HG02852 (cell line): ENCODE measurements around the gene VAV2.
"Not testable (repeated sequence)": the region's sequence is repeated elsewhere in the genome, so short reads cannot be mapped to it uniquely, and the experiment has no call there.

Source experiments
- ATAC-seq: cut with Tn5 transposase; IDR thresholded peaks from one replicate; pipeline ENCODE4 v1.9.1; 2021; ENCODE audit warnings: mild to moderate bottlenecking, moderate library complexity; ENCODE audit not compliant: unreplicated experiment

VAV2 gene

GRCh38 chr9:133970581-133971058 is 21.5 kb downstream of the VAV2 start:
- no peak for ATAC-seq

DNA sequence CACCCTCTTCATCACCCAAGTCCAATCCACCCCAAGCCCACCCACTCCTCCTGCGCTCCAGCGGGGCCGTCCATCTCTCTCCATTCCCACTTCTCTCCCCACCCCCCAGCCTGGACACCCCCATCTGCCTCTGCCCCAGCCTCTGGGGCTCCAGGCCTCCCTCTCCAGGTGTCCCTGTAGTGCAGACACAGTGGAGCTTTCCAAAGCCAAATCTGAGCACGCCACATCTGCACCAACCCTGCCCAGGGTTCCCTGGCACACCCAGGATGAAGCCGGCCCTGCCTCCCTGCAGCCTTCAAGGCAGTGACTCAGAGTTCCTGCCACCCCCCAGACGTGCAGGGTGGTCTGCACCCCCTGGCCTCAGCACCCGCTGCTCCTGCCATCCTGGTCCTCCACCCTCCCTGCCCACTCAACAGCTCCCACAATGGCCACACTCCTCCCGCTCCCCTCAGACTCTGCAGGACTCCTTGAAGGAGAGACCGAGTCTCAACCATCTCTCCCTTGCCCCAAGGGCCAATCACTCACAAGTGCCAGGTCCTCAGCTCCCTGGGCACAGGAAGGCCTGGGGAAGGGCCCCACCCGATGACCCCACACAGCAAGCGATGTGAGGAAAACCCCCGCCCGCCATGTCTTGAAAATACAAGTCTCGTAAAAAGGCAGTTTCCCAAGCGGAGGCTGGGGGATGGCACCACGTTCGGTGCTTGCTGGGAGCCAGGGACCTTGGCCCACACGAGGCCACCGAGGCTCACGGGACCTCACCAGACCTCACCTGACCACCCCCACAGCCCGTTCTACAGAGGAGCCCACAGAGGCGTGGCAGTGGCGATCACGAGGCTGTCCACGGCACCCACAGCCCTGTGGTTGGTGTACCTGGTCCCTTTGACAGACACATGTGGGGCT is 22.2 kb downstream of the VAV2 start:
- no peak for ATAC-seq

- ATAC-seq, result no peak
Measured at GRCh38 chr9:133968966-133969617, 23.0 kb downstream of the VAV2 start.

DNA sequence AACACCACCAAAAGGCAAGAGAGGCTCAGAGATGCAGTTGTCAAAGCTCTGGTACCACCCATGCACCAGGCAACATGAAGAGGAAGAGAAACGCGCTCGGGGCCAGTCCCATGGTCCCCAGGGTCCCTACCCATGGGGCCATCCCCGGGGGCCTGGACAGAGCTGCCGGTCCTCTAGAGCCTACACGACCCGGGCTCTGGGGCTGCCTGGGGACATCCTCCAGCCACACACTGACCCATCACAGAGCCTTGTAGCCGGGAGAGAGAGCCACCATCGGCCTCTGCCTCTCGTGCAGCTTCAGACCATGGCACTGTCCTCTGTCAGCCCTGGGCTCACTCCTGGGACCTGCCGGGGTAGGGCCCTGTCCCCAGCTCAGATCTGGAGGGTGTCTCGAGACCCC is 23.7 kb downstream of the VAV2 start:
- ATAC-seq, result no peak

GRCh38 chr9:133967024-133967741 is 24.9 kb downstream of the VAV2 start:
- ATAC-seq, result no peak

GRCh38 chr9:133964463-133964862 is 27.7 kb downstream of the VAV2 start:
- ATAC-seq, result no peak

GRCh38 chr9:133963166-133963565 is 29.0 kb downstream of the VAV2 start:
- no peak for ATAC-seq

- no peak for ATAC-seq
Measured at GRCh38 chr9:133962341-133962740, 29.8 kb downstream of the VAV2 start.

DNA sequence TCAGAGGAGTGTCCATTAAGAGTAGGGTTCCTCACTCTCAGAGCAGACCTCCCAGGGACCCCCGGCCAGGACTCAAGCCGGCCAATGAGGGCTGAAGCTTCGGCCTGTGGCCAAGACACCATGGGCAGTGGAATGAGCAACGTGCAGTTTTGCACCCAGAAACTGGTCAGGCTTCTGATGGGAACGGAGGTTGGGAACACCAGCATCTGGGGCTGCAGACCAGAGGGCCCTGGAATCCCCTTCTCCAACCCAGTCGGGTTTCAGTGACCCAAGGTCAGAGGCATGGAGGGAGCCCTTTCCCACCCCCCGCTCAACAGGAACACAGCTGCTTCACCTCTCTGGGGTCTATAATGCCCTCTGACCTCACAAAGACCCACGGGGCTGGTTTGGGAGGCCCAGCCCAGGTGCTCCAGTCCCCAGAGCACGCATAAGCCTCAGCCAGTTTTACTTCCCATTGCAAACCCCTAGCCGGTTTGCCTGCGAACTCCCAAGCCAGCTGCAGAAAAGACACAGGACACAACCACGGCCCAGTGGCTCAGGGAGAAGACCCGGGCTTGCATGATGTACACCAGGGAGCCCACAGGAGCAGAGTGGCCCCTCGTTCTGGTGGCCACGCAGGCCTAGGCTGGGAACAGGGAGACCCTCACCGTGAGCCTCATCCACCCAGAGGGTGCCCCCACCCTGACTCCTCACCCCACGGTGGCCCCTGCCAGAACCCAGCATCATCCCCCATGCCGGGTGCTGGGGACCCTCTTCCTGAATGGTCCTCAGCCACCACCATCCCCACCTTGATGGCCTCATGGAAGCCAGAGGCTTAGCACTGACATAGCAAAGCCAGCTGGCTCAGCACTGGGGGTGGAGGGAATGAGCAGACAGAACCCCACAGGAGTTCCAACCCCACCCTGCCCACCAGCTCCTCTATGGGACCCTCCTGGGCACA is 30.6 kb downstream of the VAV2 start:
- ATAC-seq, result no peak

- ATAC-seq, result no peak
Measured at GRCh38 chr9:133960568-133961129, 31.5 kb downstream of the VAV2 start.

- no peak for ATAC-seq
Measured at GRCh38 chr9:133959966-133960567, 32.1 kb downstream of the VAV2 start.

DNA sequence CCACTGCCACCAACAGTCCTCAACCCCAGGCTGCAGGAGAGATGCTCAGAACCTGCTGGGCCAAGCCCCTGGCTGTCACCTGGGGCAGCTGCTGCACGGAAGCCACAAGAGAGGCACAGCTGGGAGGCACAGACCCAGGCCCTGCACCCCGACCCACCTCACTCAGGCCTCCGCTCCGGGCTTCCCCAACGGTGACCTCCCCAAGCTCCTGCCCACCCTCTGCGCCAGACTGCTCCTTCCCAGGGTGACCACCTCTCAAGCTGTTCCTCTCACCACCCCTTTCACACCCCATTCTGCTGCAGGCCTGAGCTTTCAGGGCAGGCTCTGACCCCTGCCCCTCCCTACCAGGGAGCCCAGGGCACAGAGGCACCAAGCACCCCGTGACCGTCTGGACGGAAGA is 33.0 kb downstream of the VAV2 start:
- ATAC-seq, result no peak

GRCh38 chr9:133958756-133959155 is 33.4 kb downstream of the VAV2 start:
- ATAC-seq, result no peak

- not testable (repeated sequence) for ATAC-seq
Measured at GRCh38 chr9:133957772-133958171, 34.4 kb downstream of the VAV2 start.

DNA sequence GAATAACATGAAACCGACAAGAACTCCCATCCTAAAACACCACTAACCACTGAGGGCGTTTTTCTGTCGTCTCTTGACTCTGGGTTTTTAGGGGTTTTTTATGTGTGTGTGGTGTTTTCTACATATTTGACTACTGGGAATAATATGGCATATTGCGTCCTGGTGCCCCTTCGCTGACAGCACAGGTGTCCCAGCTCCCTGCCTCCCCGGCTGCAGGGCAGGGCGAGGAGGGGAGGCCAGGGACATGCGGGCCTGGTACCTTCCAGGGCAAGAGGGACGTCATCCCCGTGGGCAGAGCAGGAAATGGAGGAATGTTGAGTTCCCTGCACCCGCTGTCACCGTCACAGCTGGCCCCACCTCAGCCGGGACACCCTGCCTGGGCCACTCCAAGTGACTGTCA is 34.8 kb downstream of the VAV2 start:
- no peak for ATAC-seq

GRCh38 chr9:133956520-133957076 is 35.5 kb downstream of the VAV2 start:
- ATAC-seq, result no peak

DNA sequence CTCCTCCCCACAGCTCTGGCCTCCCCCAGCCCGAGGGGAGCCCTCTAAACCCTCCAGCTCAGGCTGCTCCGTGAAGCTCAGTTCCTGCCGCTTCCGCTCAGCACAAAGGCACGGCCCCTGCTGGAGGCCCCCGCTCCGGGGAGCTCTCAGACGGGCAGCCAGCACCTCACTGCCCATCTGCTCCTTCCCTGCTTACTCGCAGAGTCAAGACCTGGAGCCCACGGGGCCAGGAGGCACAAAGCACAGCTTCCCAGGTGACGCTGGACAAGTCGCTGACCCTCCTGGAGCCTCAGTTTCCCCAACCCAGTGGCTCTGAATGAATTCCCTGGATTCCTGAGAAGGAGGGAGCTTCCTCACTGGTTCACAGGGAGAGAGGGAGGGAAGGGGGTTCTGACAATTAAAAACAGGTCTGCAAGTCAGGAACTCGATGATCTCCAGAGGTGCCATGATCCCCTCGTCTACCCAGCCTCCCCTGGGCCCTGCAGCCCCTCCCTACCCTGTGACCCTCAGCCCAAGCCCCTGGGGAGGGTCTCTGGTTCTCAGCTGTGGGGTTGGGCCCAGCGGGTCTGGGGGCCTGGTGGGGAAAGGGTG is 36.2 kb downstream of the VAV2 start:
- no peak for ATAC-seq

DNA sequence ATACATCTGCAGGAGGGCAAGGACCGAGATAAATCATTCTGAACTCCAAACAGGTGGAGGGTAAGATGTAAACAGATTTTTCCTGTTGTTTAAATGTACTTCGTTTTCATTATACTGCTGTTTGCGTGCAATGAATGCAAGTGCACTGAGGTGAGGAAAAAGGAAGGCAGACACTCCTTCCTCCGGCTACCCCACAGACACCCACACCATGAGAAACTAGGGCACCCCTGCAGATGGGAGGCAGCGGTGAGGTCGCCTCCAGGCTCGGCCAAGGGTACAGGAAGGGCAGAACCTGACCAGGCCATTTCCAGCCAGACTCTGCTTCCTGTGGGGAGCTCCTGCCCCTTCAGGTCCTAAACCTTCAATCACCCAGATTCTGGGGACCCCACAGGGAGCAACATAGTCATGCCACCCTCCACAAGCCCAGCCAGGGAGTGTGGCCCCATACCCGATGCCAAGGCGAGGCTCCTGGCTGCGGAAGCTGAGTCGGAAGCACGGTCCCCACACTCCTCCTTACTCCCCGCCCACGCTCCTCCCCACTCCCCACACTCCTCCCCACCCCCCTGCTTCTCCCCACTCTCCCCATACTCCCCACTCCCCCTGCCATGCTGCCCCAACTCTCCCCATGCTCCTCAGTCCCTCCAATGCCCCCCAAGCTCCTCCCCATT is 37.1 kb downstream of the VAV2 start:
- ATAC-seq, result no peak
